PFSK-1 (cell line): Measurements from ENCODE around the gene CACNA1B.

Experiments used
- POLR2AphosphoS5 ChIP-seq: IDR thresholded peaks from 2 replicates; pipeline ENCODE4 v1.6.1; 2012; ENCODE audit warnings: low read depth, mild to moderate bottlenecking, control low read depth, low read length, moderate library complexity
- REST ChIP-seq, 2 experiments: IDR thresholded peaks; 2 replicates each; pipeline versions ENCODE4 v1.6.1 to v1.8.0; 2011 to 2012; ENCODE audit warnings: low read depth in 2 of 2, low read length in 2 of 2, control low read depth in 1 of 2, inconsistent platforms in 1 of 2, mild to moderate bottlenecking in 1 of 2, moderate library complexity in 1 of 2; ENCODE audit not compliant: insufficient read depth in 1 of 2
- TAF1 ChIP-seq: IDR thresholded peaks from 2 replicates; pipeline ENCODE4 v1.6.1; 2012; ENCODE audit warnings: low read length, control low read depth, borderline replicate concordance; ENCODE audit not compliant: insufficient read depth

GRCh38 chr9:137989156-137989555 is 111.6 kb downstream of the CACNA1B start:
- TF ChIP-seq TAF1: no peak
- TF ChIP-seq REST (IDR thresholded peaks at IDR 0.05; ENCODE audit: insufficient read depth in 1 of 2, low read depth in 2 of 2, low read length in 2 of 2): no peak
- TF ChIP-seq POLR2AphosphoS5: no peak
